Measurements from ENCODE around the gene MYCN.

GRCh38 chr2:15940661-15941480 lies 521 bp downstream of the MYCN start:
- TF ChIP-seq POLR2A (IDR thresholded peaks at IDR 0.05) (no peak), CTCF (IDR thresholded peaks at IDR 0.05) (no peak)

Data from transverse colon (tissue), 3 donors.